ENCODE results near the gene CD93.
A peak's percentile ranks its signal among the peaks of the same experiment; 100 is the strongest.

Gene CD93

DNA sequence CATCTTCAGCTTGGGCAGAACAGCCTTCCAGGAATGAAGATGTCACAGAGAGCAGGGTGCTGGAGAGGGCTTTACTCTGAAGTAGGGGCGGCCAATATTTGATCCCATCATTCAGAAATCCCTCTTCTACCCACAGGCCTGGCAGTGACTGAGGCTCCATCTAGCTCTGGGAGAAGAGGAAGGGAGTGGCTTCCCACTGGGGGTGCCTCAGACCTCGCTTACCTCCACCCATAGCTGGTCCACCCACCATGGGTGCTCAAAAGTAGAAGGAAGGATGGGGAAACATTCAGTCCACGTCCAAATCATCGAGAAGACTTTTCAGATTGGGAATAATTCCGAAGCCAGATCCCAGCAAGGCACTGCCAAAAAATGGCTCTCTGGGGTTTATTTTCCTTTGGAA lies 24.9 kb downstream of the CD93 start:
- no peak for DNase-seq (ENCODE audit: low read depth in 2 of 2)

GRCh38 chr20:23060629-23061028 lies 25.5 kb downstream of the CD93 start:
- DNase-seq (ENCODE audit: low read depth in 2 of 2): no peak

DNA sequence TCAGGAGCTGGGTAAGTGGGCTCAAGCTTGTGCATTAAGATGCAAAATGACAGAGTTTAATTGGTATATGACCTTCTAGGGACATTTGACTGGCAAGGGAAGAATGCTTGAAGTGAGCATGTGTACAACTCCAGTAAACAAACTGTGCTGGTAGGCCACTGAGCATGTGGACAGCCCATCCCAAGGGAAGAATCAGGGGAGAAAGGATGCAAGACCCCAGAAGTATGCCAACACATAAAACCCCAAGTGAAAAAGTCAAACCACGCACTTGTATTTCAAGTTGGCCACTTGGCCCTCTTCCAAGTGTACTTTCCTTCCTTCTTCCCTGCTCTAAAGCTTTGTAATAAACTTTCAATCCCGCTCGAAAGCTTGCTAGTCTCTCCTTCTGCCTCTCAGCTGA lies 26.3 kb downstream of the CD93 start:
- no peak for DNase-seq (ENCODE audit: low read depth in 2 of 2)

DNA sequence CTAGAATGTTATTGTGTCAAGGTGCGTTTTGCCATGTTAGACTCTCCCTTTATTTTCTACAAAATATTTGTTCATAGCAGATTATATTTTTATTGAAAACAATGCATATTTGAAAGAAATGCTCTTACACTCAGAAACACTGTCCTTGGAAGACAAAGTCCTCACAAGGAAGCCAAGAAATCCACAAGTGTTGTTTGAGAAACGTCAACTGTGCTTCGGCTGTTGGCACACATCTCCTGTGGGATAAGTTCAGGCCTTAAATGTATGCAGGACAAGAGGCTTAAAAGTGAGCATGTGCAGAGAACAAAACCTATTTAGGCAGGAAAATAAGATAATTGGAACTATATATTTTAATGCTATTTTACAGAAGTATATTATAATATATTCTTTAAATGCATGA lies 27.1 kb downstream of the CD93 start:
- DNase-seq (ENCODE audit: low read depth in 2 of 2): no peak

DNA sequence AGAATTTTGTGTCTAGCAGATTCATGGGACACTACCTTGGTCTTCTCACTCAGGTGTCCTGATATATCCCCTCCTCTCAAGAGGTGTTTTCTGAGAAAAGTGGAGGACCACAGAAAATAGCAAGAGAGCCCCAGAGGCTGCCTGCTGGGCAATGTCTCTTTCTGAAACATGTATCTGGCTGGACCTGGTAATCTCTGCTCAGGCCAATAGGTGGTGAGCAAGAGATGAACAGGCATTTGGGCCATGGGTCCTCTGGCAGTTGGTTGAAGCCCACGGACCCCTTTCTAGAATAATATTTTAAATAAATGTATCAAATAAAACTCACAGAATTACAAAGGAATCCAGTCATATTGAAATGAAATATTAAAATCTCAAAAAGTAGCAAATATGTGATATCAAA lies 27.9 kb downstream of the CD93 start:
- no peak for DNase-seq (ENCODE audit: low read depth in 2 of 2)

- no peak for DNase-seq (ENCODE audit: low read depth in 2 of 2)
Observed at GRCh38 chr20:23052904-23053303, 33.2 kb downstream of the CD93 start.

DNA sequence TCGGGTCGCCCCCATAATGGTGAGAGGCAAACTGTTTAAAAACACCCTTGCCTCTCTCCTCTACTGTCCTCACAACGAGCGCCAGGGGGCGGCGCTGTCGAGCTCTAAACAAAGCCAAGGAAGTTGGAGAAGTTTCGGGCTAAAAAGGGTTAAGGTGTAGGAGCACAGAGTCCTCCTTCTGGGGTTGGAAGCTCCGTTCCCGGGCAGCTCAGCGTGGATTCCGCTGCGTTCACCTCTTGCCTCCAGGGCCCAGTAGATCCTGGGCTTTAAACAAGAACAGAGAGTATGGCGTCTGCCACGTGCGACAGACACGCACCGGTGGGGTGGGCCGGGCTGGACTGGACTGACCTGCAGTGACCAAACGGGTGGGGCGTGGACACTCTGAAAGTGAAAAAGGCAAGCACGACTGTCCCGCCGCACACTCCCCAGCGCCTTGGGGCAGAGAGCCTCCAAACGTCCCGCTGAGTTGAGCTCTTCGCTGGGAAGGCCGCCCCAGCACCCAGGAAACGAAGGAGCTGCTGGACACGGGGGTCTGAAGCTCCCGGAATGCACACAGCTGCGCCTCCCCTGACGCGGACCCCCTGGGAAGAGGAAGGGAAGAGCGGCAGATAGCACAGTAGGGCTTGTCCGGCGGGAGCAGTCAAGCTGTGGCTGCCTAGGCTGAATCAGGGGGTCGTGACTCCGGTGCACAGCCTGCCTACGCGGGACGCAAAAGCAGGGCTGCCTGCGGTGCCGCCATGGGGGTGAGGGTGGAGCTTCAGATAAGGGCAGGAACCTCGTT lies 35.1 kb downstream of the CD93 start:
- DNase-seq (ENCODE audit: low read depth in 2 of 2): peak in 1 of 2 donors; percentile 14

DNA sequence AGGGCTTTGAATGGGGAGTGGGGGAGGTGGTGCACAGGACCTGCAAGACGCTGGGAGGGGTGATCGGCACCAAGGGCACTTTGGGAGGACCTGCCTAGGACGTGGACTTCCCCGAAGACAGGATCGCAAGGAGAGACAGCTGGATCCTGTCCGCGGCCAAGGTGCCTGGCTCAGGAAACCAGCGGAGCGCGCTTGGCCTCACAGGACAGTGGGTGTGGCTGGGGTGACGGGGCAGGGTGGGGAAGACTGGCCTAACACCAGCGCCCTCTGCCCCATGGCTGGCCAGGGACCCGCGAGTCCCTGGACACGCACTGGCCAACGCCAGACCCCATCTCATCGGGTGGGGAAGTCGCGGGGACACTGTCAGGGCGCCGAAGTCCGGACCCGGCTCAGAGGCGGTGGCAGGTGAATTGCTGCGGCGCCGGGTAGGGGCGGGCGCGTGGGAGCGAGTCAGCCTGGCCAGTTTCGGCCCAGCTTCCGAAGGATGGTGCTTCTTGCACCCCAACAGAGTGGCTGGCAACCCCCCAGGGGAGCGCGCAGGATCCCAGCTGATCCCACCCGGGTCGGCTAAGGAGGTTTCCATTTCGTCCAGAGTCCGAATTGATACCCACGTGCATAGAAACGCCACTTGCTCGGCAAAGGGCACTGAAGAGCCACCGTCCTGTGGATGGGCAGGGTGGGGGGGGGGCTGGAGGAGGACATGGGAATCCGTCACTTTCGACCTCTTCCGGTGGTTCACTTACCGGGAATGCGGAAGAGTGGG lies 35.9 kb downstream of the CD93 start:
- DNase-seq (ENCODE audit: low read depth in 2 of 2): no peak

DNA sequence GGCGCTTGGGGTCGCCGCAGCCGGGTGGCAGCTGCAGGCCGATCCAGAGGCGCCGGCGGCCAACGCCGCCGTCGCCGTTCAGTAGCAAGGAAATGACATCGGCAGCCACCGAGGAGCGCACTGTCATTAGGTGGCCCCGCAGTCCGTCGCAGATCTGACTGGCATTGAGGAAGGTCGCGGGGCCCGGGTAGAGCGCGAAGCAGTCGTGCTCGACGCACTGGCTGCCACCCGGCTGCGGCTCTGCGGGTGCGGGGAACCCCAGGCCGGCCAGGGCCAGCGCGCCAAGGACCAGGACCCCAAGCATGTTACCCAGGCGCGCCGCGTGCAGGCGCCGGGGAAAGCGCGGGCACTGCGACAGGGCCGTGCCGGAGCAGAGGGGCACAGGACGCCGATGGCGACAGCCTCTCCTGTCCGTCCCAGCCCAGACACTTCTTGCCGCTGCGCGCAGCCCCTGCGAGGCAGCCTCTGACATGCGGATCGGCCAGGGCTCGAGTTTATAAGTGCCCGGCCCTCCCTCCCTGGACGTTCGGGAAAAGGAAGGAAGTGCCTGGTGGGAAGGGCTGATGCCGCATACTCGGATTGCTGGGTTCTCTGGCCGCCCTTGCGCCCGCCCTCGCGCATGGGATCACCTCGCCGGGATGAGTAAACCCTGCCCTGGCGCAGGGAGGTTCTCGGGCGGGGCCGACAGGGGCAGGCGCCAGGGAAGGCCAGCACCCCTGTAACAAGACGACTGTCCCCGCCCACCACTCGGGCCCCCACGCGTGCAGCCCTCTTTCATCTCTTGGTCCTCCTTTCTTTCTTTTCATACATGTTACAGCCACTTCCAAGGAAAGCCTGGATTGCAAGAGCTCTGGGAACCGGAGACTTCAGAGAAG lies 36.7 kb downstream of the CD93 start, which contains the start of gene THBD:
Gene THBD, minus strand, starts transcription at position 472 of the 875 bp plus-strand sequence. Its CDS starts 168 bp downstream, at position 304.
- DNase-seq (ENCODE audit: low read depth in 2 of 2): no peak

DNA sequence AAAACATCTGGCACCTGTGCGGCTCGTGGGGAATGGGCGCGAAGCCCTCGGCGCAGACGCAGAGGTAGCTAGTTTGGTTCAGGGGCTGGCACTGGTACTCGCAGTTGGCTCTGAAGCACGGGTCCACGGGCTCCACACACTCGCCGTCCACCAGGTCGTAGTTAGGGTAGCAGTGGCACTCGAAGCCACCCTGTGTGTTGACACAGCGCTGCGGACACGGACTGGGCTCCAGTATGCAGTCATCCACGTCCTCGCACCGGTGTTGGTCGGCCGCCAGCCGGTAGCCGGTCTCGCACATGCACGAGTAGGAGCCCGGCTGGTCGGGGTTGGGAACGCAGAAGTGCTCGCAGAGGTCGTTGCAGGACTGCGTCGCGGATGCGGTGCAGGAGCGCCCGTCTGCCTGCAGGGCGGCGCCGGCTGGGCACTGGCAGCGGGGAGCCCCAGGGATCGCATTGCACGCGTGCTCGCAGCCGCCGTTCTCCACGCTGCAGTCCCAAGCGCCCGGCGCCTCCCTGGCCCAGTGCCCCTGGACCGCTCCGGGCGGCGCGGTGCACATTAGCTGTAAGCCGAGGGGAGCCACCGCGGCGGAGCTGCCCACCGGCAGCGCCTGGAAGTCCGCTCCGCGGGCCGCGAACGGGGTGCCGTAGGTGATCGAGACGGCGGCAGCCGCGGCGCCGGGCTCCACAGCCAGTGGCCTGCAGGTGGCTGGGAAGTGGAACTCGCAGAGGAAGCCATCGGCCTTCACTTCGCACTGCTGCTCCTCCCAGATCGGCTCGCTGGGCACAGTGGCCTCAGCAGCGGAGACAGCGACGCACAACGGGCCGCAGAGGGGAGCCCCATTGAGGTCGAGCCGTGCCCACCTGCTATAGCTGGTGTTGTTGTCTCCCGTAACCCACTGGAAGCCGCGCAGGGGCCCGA lies 37.6 kb downstream of the CD93 start:
- DNase-seq (ENCODE audit: low read depth in 2 of 2): peak in 1 of 2 donors; percentile 14

DNA sequence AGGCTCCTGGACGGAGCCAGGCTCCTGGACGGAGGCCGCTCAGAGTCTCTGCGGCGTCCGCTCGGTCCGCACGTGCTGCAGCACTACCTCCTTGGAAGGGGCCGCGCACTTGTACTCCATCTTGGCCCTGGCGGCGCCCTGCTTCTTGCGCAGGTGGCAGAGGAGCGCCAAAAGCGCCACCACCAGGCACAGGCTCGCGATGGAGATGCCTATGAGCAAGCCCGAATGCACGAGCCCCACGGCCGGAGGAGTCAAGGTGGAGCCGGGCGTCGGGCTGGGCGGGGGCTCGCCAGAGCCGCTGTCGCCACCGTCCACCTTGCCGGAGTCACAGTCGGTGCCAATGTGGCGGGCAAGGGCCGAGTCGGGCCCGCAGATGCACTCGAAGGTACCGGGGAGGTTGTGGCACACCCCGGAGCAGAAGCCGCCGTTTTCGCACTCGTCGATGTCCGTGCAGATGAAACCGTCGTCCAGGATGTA lies 38.3 kb downstream of the CD93 start:
- DNase-seq (ENCODE audit: low read depth in 2 of 2): no peak

GRCh38 chr20:23047001-23047737 lies 39.0 kb downstream of the CD93 start:
- DNase-seq (ENCODE audit: low read depth in 2 of 2): no peak

DNA sequence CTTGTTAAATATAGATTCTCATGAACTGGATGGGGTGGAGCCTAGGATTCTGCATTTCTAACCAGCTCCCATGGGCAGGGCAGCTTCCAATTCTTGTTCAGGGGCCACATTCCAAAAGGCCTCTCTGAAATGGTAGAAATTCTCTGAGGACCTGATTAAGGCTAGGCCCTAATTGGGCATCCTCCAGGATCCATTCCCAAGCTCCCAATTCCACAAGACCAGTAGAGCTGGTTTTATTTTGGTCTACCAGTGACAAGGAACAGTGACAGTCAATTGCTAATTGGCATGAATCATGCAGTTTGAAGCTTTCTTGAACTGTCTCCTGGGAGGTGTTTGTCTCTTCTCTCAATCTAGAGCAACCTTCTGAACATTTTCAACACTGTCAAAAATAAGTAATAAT lies 39.7 kb downstream of the CD93 start:
- DNase-seq (ENCODE audit: low read depth in 2 of 2): no peak

GRCh38 chr20:23043376-23043775 lies 42.7 kb downstream of the CD93 start:
- no peak for DNase-seq (ENCODE audit: low read depth in 2 of 2)

- no peak for DNase-seq (ENCODE audit: low read depth in 2 of 2)
Observed at GRCh38 chr20:23042270-23042669, 43.9 kb downstream of the CD93 start.

- DNase-seq (ENCODE audit: low read depth in 2 of 2): no peak
Observed at GRCh38 chr20:23039885-23040508, 46.1 kb downstream of the CD93 start.

GRCh38 chr20:23039136-23039875 lies 46.8 kb downstream of the CD93 start:
- no peak for DNase-seq (ENCODE audit: low read depth in 2 of 2)

DNA sequence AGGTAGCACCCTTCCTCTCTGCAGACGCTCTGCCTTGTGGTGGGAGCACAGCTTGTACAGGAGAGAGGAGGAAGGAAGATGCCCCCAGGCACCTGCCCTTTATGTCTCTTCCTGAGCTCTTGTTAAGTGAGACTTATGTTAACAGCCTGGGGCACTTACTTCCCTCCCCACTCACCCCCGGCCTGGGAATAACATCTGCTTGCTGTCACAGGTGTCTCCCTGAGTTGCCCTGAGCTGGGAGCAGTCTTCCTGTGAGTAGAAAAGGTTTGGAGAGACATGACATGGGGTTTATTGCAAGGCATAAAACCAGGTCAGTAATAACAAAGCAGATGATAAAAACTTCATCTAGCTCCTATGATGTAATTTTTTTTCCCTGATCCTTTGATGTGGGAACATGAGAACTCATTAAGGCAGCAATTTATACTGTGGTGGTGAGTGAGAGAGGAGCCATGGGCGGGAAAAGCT lies 49.1 kb downstream of the CD93 start:
- no peak for DNase-seq (ENCODE audit: low read depth in 2 of 2)

DNA sequence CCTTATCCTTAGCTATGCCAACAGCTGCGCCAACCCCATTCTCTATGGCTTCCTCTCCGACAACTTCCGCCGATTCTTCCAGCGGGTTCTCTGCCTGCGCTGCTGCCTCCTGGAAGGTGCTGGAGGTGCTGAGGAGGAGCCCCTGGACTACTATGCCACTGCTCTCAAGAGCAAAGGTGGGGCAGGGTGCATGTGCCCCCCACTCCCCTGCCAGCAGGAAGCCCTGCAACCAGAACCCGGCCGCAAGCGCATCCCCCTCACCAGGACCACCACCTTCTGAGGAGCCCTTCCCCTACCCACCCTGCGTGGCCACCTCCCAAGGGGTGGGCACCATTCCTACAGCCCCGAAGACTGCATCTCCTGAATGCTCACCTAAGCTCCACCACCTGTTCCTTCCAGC lies 49.8 kb downstream of the CD93 start:
- no peak for DNase-seq (ENCODE audit: low read depth in 2 of 2)
